Measurements from ENCODE around the gene PRPF19.
A peak's percentile ranks its signal among the peaks of the same experiment; 100 is the strongest.

PRPF19 gene

DNA sequence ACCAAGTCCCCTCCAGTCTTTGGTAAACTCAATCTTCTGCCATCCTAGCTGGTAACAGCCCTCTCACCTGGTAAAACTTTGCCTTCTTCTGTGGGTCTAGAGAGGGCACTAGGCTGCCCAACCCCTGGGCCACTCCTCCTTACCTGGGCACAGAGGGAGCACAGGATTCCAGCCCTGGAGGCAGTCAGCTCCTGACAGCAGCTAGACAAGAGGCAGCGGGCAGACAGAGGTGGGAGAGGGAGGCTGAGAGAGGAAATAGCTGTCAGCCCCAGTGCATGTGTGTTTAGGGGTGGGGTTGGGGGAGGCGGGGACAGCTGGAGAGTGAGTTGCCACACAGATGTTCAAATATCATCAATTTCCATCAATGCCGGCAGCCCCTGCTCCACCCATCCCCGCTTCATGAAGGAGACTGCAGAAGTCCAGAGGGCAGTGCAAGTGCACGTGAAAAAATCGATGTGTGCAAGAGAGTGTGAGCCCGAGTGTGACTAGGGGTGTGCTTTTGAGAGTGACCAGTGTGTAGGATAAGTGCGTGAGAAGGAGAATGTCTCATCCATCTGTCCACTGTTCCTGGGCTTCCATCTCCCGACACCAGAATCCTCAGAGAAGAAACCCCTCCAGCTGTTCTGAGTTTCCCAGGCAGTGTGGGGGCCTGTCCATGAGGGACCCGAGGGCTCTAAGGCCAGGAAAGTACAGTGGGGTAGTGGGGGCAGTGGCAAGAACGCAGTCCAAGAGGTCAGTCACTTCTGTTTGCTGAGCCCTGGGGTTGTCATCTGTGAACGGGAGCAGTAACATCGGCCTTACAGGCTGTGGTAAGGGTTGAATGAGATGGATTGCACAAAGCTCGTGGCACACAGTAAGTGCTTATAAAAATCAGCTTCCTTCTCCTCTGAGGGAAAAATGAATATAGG is 50.4 kb downstream of the PRPF19 start, which contains the start of gene PTGDR2:
PTGDR2 (minus strand) TSS at position 225 of the 908 bp plus-strand sequence. CDS start 2,228 bp downstream, outside the sequence.
- no peak for DNase-seq

DNA sequence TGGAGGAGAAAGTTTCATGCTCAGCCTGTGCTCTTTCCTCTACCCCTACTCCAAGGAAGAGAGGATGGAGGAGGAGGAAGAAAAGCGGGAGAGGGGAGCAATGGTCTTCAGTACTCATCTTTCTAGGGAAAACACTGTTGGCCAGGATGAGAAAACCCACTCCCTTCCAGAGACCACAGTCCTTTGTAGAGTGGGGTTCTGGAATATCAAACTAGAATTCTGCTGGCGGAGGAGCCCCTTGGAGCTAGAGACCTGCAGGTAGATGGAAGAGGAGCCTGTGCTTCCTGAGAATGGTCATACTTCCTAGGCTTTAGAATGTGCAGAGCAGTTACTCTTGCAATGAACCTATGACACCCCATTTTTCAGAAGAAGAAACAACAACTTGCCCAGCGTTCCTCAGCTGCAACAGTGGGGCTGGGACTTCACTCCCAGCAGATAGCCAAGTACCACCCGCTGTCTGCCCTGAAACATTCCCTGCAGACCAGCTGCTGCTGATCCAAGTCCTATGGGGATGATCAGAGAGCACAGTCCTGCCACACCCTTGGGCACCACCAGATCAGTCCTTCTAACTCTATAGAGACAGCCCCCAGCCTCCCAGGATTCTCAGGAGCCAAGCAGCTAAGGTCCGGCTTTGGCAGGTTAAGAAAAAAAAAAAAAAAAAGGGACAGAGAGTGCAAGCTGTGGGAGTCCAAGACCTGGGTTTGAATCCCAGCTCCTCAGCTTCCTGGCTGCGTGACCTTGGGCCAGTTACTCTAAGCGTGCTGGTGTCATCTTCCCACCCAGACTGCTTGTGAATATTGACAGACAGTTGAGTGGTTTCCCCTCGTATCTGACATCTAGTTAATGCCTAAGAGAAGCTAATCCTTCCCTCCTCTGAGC is 51.3 kb downstream of the PRPF19 start:
- no peak for DNase-seq

DNA sequence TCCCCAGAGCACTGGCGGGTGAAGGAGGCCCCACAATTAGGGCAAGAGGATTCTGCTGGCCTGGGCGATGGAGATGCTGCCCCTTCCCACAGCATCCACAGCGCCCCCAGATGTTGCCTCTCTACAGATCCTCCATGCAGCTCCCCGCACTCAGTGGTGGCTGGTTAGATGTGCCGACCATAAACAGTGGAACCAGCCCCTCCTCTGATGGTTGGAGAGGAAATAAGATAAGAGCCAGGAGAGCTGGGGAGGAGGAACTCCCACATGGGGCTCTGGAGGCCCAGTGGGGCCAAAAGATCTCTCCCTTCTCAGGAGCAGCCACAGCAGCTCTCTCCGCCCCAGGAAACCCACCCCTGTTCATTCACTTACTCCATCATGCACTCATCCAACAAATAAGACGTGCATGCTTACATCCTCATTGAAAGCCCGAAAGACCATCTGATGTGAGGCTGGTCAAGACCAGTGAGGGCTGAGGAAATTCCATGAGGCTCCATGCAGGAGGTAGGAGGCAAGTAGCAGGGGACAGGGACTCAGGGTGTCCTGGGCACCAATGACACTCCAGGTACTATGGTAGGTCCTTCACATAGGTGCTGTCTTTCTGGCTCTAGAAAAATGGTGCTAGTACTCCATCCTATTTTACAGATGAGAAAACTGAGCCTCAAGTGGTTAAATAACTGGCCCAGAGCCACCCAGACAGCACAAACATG is 52.1 kb downstream of the PRPF19 start:
- no peak for DNase-seq

DNA sequence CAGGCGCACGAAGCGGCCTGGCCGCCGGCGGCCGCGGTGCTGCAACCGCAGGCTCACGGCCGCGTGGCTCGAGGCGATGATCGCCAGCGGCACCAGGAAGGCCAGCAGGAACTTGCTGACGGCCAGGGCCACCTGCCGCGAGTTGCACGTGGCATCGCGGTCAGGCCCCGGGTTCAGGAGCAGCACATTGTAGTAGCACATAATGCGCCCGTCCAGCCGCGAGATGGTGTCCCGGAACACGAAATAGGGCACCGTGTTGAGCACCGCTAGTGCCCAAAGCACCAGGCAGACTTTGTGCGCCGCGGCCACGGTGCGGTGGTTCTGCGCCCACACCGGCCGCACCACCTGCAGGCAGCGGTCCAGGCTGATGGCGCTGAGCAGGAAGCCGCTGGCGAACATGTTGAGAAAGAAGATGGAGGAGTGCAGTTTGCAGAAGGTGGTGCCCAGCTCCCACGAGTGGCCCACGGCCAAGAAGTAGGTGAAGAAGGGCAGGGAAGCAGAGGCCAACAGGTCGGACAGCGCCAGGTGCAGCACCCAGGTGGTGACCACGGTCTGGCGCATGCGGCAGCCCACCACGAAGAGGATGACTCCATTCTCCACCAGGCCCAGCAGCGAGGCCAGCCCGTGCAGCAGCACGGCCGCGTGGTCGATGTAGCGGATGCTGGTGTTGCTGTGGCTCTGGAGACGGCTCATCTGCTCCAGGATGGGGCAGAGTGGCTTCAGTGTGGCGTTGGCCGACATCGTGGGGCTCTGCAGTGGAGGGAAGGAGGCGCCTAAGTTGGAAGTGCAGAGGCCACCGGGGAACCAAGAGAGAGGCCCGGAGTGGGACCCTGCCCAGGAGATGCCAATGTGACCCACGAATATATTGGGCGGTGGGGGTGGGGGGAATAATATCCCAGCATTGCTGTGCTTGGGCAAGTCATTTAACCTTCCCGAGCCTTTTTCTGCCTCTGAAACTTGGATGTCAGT is 53.1 kb downstream of the PRPF19 start:
- no peak for DNase-seq

DNA sequence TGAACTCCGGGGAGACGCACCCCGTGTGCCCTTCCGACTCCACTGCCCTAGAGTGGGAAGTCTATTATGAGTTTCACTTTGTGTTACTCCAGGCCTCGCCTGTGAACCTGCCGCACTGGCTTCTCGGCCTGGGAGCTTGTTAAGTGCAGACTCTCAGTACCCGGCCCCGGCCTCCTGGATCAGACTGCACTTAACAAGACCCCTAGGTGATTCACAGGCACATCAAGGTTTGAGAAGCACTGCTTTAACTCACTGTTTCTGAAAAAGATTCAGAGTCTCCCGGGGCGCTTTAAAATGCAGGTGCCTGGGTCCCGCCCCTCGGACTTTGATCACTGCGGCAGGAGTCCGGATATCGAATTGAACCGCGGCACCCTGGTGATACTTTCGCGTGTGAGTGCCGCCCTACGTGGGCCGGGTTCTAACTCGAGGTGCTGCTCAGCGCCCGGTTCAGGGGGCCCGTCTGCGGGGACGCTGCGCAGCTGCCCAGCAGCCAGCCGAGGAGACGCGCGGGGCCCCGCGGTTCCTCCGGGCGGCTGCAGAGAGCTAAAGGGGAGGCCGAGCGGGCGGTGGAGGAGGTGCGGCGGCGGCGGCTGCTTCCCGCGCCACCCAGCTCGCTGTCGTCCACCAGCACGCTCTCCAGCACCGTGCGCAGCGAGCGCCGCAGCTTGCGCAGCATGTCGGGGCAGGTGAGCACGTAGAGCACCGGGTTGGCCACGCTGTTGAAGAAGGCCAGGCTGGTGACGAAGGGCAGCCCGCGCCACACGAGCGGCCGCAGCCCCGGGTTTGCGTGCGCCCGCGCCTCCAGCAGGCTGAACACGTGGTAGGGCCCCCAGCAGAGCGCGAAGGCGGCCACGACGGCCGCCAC is 54.0 kb downstream of the PRPF19 start:
- no peak for DNase-seq

DNA sequence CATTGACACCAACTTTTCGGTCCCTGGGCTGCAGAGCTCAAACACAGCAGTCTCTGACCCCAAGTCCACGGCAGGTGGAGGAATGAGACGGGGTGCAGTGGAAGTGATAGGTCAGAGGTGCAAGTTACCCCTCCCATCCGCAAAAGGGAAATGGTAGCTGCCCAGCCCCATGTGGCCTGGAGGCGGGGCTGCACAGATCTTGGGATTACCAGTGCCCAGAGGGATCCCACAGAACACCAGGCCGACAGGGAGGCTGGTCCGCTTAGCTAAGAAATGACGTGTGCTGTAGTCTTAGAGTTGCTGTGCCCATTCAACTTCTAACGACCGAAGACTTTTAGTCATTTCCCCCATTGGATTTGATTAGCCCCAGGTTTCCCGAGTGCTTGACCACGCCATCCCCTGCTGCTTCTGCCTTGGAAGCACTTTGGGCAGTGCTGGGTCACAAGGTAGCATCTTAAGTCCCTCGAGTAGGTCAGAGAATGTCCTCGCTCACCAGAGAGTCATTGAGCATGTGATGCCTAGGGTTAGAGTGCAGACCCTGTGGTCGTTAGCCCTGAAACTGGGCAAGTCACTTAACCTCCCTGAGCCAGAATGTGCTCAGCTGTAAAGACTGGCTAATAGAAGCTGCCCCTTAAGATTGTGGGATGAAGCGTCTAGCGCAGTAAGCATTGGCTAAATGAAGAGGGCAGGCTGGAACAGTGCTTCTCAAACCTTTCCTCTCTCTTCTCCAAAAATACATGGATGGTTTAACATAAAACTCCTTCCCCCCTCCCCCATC is 54.9 kb downstream of the PRPF19 start:
- no peak for DNase-seq

DNA sequence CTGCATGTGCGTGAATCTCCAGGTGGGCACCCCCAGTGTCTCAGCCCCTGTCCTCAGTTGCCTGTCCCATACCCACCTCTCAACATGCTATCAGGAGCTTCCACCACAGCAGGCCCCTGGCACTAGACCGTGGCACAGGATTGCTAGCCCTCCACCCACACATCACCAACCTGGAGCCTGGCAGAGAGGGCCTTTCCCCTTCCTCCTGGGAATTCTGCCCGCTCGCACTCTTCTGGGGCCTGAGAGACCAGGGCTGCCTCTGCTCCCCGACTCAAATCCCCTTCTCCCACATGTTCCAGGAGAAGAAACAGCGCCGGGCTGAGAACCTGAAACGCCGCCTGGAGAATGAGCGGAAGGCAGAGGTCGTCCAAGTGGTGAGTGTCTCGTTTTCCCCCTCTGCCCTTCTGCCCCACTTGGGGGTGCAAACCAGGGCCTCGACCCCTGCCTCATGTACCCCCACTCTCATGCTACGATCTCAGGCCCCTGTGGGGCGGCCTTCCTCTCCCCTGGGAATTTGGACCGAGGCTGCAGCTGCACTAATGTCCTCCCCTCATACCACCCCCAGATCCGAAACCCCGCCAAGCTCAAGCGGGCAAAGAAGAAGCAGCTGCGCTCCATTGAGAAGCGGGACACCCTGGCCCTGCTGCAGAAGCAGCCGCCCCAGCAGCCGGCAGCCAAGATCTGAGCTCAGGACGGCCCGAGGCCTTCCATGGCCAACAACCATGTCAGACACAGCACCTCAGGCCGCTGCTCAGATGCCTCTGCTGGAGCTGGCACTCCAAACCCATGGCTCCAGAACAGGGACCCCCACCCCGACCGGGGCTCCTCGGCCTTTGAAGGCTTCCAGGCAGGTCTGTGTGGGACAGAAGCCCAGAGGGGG is 56.5 kb downstream of the PRPF19 start:
- DNase-seq: no peak

DNA sequence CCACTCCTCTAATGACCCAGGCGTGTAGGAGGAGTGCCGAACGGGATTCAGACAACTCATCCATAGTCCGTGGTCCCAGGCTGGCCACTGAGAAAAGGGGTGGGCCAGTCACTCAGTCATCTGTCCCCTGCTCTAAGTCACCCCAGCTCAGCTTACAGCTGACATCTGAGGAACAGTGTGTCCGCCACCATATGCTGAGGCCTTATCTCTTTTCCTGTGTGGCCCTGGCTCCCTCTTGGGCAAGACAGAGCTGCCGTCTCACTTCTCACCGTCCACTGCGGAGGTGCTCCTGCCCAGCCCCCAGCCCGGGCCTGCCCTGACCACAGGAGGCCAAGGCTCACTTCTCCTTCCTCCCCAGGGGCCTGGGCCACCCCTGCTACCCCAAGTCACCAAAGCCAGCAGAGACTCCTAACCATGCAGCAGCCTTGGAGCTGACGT is 57.7 kb downstream of the PRPF19 start:
- no peak for DNase-seq

DNA sequence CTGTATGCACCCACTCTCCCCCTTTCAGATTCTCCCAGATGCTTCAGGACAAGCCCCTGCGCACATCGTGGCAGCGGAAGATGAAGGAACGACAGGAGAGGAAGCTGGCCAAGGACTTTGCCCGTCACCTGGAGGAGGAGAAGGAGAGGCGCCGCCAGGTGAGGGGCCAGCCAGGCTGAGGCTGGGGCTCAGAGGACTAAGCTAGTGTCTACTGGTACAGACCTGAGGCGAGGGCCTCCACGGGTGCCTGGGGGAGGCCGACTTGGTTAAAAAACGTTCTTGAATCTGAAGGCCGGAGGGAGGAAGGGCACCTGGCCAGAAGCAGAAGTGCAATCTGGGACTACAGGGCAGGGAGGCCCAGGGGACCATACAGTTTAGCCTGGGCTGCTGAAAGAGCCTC is 58.5 kb downstream of the PRPF19 start:
- no peak for DNase-seq

DNA sequence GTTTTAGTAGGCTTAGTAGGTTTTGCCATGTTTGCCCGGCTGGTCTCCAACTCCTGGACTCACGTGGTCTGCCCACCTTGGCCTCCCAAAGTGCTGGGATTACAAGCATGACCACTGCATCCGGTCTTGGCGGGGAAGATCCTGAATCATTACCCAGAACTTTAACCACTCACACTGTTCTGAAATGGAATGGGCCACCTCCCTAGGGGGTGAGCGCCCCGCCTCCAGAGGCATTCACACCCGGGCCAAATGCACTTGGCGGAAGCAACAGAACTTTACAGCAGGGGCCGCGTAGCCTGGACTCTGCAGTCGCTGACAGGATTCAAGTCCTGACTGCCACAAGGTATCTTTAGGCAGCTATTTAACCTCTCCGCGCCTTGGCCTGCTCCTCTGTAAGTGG is 59.1 kb downstream of the PRPF19 start:
- DNase-seq: no peak

DNA sequence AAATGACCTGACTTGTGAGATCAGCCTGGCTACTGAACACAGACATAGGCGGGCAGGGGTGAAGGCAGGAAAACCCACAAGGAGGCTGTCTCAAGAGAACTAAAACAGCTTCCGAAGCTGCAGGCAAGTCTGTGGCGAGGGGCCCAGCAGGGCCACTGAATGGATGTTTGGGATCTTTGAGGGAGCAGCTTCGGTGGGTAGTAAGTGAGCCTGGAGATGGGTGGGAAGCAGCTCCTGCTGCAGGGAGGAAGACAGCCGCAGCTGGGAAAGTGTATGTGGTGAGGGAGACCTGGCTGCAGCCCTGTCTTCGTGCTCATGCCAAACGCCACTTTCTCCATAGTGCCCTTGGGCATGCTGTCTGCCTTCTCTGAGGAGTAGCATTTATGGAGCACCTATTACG is 61.0 kb downstream of the PRPF19 start:
- DNase-seq: no peak

DNA sequence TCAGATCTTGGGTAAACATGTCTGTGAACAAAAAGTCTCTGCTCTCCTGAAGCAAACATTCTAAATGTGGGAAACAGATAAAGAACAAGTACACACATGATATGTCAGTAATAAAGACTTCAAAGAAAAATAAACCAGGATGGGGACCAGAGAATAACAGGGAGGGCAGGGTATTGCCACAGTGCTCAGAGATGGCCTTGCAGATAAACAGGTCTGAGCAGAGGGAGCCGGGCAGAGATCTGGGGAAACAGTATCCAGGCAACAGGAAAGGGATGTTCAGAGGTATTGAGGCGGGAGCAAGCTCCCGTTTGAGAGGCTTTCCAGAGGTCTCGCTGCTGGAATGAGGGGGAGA is 61.5 kb downstream of the PRPF19 start:
- DNase-seq: no peak

DNA sequence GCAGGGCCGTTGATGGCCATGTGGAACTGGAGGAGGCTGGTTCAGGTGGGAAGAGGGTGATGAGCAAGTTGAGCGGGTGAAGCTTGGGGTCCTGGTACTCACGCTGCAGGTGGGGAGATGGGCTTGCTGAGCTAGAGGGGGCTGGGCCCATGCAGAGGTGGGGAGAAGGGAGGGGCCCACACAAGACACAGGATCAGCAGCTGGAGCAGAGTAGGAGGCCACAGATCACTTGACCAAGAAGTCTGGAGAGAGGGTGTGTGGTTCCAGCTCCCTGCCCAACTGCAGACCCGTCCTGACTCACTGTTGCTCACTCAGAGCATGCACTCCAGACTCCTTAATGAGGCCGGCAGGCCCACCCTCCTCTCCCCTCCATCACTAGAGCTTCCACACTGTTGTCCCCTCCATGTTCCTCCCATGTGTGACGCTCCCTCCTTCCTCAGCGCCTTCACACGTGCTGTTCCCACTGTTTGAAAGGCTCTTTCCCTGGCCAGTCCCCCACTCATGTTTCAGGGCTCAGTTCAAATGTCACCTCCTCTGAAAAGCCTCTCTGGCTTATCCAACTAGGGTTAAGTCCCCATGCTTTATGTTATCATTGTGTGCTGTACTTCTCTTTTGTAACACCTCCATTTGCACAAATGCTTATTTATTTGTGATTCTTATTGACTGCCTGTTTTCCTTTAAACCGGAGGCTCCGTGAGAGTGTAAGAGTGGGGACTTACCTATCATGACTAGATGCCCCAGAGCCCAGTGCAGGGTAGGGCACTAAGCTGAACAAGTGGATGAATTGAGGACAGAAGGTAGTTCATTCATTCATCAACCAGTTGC is 62.1 kb downstream of the PRPF19 start:
- no peak for DNase-seq

DNA sequence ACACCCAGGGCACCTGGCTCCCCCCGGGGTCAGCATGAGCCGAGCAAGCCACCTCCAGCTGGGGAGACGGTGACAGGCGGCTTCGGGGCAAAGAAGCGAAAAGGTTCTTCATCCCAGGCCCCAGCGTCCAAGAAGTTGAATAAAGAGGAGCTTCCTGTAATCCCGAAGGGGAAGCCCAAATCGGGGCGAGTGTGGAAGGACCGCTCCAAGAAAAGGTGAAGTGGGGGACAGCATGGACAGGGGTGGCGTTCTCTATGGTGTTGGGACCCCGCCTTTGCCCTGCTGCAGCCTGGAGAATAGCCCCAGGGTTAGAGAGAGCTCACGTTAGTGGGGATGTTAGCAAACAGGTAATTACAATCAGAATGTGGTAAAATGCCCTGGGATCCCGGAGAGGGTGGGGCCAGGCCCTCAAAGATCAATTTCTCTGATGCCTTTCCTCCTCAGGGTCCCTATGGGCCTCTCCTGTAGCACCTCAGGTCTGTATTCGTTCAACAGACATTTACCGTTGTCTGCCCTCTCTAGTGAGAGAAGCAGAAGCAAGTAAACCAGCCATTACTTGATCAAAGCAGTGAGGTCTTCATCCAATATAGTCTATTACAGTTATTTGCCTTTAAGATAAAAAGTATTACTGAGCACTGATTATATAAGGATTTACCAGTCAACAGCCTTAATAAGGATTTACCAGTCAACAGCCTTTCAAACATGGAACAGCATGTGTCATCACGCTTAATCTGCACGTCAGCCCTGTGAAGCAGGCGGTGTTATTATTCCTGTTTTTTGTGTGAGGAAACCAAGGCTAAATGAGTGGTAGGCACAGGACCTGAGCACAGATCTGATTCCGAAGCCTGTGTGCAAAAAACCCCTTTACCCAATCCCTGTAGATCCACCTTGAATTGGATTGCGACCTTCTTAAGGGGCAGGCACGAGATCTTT is 63.5 kb downstream of the PRPF19 start:
- DNase-seq: no peak

DNA sequence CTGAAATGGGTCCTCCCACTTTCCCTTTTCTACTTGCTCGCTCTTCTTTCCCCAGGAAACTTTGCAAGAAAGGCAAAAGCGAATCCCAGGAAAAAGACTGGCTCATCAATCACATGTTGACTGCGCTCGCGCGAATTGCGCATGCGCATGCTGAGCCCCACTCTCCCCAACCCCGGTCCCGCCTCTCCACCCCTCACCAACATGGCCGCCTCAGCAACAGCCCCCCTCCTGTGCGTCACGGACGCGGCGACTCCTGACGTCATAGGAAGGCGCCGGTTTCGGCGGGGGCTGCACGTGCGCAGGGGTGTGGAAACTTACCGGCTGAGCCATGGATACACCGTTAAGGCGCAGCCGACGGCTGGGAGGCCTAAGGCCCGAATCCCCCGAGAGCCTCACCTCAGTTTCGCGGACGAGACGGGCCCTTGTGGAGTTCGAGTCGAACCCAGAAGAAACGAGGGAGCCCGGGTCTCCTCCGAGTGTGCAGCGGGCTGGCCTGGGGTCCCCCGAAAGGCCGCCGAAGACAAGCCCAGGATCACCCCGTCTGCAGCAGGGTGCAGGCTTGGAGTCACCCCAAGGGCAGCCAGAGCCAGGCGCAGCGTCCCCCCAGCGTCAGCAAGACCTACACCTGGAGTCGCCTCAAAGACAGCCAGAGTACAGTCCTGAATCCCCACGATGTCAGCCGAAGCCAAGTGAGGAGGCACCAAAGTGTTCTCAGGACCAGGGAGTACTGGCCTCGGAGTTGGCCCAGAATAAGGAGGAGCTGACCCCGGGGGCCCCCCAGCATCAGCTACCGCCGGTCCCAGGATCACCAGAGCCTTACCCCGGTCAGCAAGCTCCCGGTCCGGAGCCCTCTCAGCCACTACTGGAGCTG is 64.4 kb downstream of the PRPF19 start, which contains the start of gene CCDC86:
CCDC86 (plus strand) TSS at position 317 of the 871 bp plus-strand sequence; CDS start at position 329, 12 bp downstream.
- peak; percentile 96 for DNase-seq
